HepG2 (cell line): ENCODE results near the gene RRAS2. TPM values are rescaled to one million over a fixed set of nuclear protein-coding genes. Genes with fewer than 3 reads are reported as not detected.

ENCODE experiments used
- ZNF383 ChIP-seq: sonication (generic); formaldehyde crosslinking; IDR thresholded peaks from 2 replicates; pipeline ENCODE4 v1.4.0; 2020; ENCODE audit warnings: missing genetic modification reagents, mild to moderate bottlenecking, borderline replicate concordance
- ZNF572 ChIP-seq: sonication (generic); formaldehyde crosslinking; IDR thresholded peaks from 2 replicates; pipeline ENCODE4 v1.5.1; 2020; ENCODE audit warnings: mild to moderate bottlenecking, missing genetic modification reagents
- ZNF720 ChIP-seq: sonication (generic); formaldehyde crosslinking; IDR thresholded peaks from 2 replicates; pipeline ENCODE4 v1.4.0; 2020; ENCODE audit warnings: missing genetic modification reagents
- polyA plus RNA-seq, 8 experiments: library from polyadenylated mRNA; depleted of rRNA in 3 of 8; stranded (reverse) in 7 of 8; unstranded in 1 of 8; fragments of >200 nt; fragmentation: Illumina TruSeq in 4 of 8; extraction: Trizol in 4 of 8; gene quantifications; 2 replicates each; pipeline versions ENCODE4 v1.2.1 to v1.2.3, GENCODE V29; 2011 to 2016; ENCODE audit warnings: low read depth in 4 of 8, missing spikeins in 1 of 8, mixed read lengths in 1 of 8; ENCODE audit not compliant: insufficient read depth in 1 of 8
- total RNA-seq, 5 experiments: library from RNA; depleted of rRNA; stranded (reverse); fragments of >200 nt; fragmentation: Illumina TruSeq; extraction: Trizol; gene quantifications; 2 replicates each; pipeline ENCODE4 v1.2.3, GENCODE V29; 2016; ENCODE audit warnings: low read depth in 1 of 5
- TF ChIP-seq, protein P1 (sequence below): sonication (generic); formaldehyde crosslinking; IDR thresholded peaks from 2 replicates; pipeline ENCODE4 v1.9.0; 2022; ENCODE audit warnings: missing genetic modification reagents, mild to moderate bottlenecking, borderline replicate concordance
- TF ChIP-seq, protein P2 (sequence below): sonication (generic); formaldehyde crosslinking; IDR thresholded peaks from 2 replicates; pipeline ENCODE4 v1.4.0; 2020; ENCODE audit warnings: mild to moderate bottlenecking, low read depth, missing genetic modification reagents
- TF ChIP-seq, protein P3 (sequence below): sonication (generic); formaldehyde crosslinking; IDR thresholded peaks from 2 replicates; pipeline ENCODE4 v1.4.0; 2020; ENCODE audit warnings: mild to moderate bottlenecking, low read depth, missing genetic modification reagents
- TF ChIP-seq, protein P4 (sequence below): sonication (generic); formaldehyde crosslinking; IDR thresholded peaks from 2 replicates; pipeline ENCODE4 v1.8.0; 2022; ENCODE audit warnings: mild to moderate bottlenecking, missing genetic modification reagents; ENCODE audit not compliant: insufficient replicate concordance

Gene RRAS2
- total and polyA plus RNA-seq, 2 of the 13 experiments (the other 11 are each of a cell fraction or from before 2014, with no cell fraction given), result 19.0 to 44.1 TPM

DNA sequence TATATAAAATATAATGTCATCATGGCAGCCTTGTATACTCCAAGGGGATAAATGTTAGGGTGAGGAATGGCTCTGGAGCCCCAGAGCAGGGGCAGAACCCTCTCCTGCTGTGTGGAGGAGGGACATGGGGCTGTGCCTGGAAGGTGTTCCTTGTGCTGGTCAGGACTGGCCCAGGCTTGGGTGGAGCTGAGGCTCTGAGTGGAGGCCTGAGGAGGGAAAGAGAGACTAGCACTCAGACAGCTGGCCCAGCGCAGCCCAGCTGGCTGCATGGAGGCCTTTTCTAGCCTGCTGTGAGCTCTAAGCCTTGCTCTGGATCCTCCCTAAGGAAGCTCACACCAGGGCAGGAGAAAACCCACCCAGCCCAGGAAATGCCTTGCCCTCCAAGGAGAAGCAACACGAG, 113.5 kb downstream of the RRAS2 start (continued):
- TF ChIP-seq, protein P1, sequence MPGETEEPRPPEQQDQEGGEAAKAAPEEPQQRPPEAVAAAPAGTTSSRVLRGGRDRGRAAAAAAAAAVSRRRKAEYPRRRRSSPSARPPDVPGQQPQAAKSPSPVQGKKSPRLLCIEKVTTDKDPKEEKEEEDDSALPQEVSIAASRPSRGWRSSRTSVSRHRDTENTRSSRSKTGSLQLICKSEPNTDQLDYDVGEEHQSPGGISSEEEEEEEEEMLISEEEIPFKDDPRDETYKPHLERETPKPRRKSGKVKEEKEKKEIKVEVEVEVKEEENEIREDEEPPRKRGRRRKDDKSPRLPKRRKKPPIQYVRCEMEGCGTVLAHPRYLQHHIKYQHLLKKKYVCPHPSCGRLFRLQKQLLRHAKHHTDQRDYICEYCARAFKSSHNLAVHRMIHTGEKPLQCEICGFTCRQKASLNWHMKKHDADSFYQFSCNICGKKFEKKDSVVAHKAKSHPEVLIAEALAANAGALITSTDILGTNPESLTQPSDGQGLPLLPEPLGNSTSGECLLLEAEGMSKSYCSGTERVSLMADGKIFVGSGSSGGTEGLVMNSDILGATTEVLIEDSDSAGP, result no peak
- TF ChIP-seq ZNF720 (CRISPR knock-in tag), result no peak
- TF ChIP-seq ZNF383 (CRISPR knock-in tag), result no peak
- TF ChIP-seq, protein P2, sequence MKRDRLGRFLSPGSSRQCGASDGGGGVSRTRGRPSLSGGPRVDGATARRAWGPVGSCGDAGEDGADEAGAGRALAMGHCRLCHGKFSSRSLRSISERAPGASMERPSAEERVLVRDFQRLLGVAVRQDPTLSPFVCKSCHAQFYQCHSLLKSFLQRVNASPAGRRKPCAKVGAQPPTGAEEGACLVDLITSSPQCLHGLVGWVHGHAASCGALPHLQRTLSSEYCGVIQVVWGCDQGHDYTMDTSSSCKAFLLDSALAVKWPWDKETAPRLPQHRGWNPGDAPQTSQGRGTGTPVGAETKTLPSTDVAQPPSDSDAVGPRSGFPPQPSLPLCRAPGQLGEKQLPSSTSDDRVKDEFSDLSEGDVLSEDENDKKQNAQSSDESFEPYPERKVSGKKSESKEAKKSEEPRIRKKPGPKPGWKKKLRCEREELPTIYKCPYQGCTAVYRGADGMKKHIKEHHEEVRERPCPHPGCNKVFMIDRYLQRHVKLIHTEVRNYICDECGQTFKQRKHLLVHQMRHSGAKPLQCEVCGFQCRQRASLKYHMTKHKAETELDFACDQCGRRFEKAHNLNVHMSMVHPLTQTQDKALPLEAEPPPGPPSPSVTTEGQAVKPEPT (CRISPR knock-in tag), result no peak
- TF ChIP-seq, protein P3, sequence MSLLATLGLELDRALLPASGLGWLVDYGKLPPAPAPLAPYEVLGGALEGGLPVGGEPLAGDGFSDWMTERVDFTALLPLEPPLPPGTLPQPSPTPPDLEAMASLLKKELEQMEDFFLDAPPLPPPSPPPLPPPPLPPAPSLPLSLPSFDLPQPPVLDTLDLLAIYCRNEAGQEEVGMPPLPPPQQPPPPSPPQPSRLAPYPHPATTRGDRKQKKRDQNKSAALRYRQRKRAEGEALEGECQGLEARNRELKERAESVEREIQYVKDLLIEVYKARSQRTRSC, result no peak
- TF ChIP-seq, protein P4, sequence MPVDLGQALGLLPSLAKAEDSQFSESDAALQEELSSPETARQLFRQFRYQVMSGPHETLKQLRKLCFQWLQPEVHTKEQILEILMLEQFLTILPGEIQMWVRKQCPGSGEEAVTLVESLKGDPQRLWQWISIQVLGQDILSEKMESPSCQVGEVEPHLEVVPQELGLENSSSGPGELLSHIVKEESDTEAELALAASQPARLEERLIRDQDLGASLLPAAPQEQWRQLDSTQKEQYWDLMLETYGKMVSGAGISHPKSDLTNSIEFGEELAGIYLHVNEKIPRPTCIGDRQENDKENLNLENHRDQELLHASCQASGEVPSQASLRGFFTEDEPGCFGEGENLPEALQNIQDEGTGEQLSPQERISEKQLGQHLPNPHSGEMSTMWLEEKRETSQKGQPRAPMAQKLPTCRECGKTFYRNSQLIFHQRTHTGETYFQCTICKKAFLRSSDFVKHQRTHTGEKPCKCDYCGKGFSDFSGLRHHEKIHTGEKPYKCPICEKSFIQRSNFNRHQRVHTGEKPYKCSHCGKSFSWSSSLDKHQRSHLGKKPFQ, result no peak
- no peak for TF ChIP-seq ZNF572
